Cerebellar nuclear complex (tissue), 1 donor: ENCODE results near the gene FAM200B.

Experiments
- DNase-seq, 2 experiments: peaks; one replicate each; lab custom pipeline; 2025; lab: John Stamatoyannopoulos, UW

The FAM200B gene

GRCh38 chr4:15737255-15737654, 55.6 kb downstream of the FAM200B start:
- DNase-seq: no peak

- no peak for DNase-seq
Measured at GRCh38 chr4:15738877-15739276, 57.2 kb downstream of the FAM200B start.
